GM21723 (cell line): ENCODE data around the gene ATP6V0E1.
"Not testable (repeated sequence)": the region's sequence is repeated elsewhere in the genome, so short reads cannot be mapped to it uniquely, and the experiment has no call there.

Source experiments
- ATAC-seq: cut with Tn5 transposase; IDR thresholded peaks from one replicate; pipeline ENCODE4 v1.9.1; 2021; ENCODE audit warnings: mild to moderate bottlenecking, moderate library complexity; ENCODE audit not compliant: unreplicated experiment

The ATP6V0E1 gene

GRCh38 chr5:173032730-173033129 is 49.2 kb downstream of the ATP6V0E1 start:
- ATAC-seq = no peak

- ATAC-seq = no peak
Observed at GRCh38 chr5:173033923-173034322, 50.4 kb downstream of the ATP6V0E1 start.

- ATAC-seq = peak; percentile 57
Observed at GRCh38 chr5:173035904-173036707, 52.5 kb downstream of the ATP6V0E1 start.

GRCh38 chr5:173039188-173039587 is 55.6 kb downstream of the ATP6V0E1 start:
- no peak for ATAC-seq

GRCh38 chr5:173039964-173040363 is 56.4 kb downstream of the ATP6V0E1 start:
- no peak for ATAC-seq

- no peak for ATAC-seq
Observed at GRCh38 chr5:173041881-173042762, 58.6 kb downstream of the ATP6V0E1 start.

- no peak for ATAC-seq
Observed at GRCh38 chr5:173042763-173043107, 59.2 kb downstream of the ATP6V0E1 start.

- no peak for ATAC-seq
Observed at GRCh38 chr5:173045474-173045873, 61.9 kb downstream of the ATP6V0E1 start.

- not testable (repeated sequence) for ATAC-seq
Observed at GRCh38 chr5:173047096-173047837, 63.7 kb downstream of the ATP6V0E1 start.

GRCh38 chr5:173047838-173048105 is 64.2 kb downstream of the ATP6V0E1 start:
- no peak for ATAC-seq

- no peak for ATAC-seq
Observed at GRCh38 chr5:173050791-173051190, 67.2 kb downstream of the ATP6V0E1 start.

GRCh38 chr5:173051746-173052145 is 68.2 kb downstream of the ATP6V0E1 start:
- ATAC-seq = no peak

- ATAC-seq = no peak
Observed at GRCh38 chr5:173053041-173053440, 69.5 kb downstream of the ATP6V0E1 start.

GRCh38 chr5:173055042-173055721 is 71.6 kb downstream of the ATP6V0E1 start:
- no peak for ATAC-seq

GRCh38 chr5:173055722-173055982 is 72.1 kb downstream of the ATP6V0E1 start:
- ATAC-seq = peak; percentile 4

GRCh38 chr5:173055983-173056782 is 72.6 kb downstream of the ATP6V0E1 start, which contains the start of gene CREBRF:
Gene CREBRF, plus strand, starts transcription at chr5:173056352. Its CDS starts 24,424 bp downstream, at chr5:173080776.
- peak; percentile 73 for ATAC-seq

GRCh38 chr5:173056783-173057061 is 73.2 kb downstream of the ATP6V0E1 start:
- ATAC-seq = peak; percentile 42

- peak; percentile 86 for ATAC-seq
Observed at GRCh38 chr5:173057062-173057924, 73.7 kb downstream of the ATP6V0E1 start.

- ATAC-seq = no peak
Observed at GRCh38 chr5:173062141-173062540, 78.6 kb downstream of the ATP6V0E1 start.

- peak; percentile 73 for ATAC-seq
Observed at GRCh38 chr5:173065155-173065554, 81.6 kb downstream of the ATP6V0E1 start.
